ENCODE data around the gene OR52K1.
"Not testable (repeated sequence)": the region's sequence is repeated elsewhere in the genome, so short reads cannot be mapped to it uniquely, and the experiment has no call there.

Gene OR52K1

DNA sequence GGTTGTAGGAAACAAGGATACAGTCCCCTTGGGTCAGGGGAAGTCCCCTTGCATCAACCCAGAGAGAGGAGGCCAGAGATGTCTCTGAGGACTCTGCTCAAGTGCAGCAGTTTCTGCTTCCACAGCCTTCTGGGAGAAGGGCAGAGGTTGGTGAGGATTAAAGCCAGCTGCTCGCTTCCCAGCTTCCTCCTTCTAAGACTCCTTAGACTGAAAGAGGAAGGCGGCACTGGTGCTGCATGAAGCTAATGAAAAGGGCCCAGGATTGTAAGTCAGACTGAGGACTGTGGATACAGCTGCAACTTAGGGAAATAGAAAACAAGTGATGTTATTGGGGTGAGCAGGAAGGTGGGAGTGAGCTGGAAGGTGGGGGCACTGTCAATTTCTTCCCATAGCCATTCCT is at the start of gene OR52K1:
Gene OR52K1, plus strand, starts transcription at position 202 of the 400 bp plus-strand sequence. CDS start 6,255 bp downstream, outside the sequence.
- no peak for DNase-seq

DNA sequence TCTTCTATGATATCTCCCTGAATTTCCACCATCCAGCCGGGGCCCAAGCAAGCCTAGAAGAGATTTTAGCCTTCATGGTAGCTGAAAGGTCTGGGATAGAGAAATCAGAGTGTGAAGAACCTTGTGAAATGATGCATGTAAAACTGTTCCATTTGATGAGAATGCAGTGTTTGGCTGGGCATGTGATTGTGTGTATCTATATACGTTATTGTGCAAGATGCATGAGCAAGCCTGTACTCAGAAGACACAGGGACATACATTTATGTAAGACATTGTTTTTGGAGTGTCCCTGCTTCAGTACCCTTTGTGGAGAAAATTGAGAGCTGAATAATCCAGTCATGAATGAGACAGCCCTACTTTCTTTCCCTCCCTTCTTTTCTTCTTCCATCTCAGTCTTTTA is 48.6 kb upstream of the OR52K1 start:
- no peak for DNase-seq

DNA sequence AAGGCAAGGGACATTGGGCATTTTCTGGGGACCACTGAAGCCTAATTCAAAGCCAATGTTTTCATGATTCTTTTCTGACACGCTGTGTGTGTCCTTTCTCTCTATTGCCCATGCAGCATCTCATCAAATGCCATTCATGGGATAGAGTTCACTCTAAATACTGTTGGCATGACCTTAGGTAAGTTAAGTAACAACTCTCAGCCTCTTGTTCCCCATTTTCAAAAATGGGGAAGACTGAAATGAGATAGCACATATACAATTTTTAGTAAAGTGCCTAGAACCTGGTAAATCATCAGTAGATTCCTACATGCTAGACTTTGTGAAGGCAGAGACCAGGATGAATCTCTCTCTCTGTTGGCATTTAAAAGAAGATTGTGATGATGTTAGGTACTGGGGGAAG is 46.0 kb upstream of the OR52K1 start:
- no peak for DNase-seq

DNA sequence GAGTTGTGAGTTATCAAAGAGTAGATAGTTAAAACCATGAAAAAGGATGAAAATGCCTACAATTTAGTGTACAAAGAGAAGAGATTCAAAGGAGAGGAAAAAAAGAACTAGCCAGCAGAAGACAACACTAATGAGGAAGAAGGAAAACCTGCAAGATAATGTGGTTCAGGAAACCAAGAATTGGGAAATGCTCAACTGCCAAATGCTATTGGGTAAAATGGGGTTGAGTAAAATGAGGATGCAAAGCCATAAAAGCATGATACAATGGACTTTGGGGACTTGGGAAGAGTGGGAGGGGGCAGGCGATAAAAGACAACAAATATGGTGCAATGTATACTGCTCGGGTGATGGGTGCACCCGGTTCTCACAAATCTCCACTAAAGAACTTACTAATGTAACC is 40.9 kb upstream of the OR52K1 start:
- DNase-seq: no peak

DNA sequence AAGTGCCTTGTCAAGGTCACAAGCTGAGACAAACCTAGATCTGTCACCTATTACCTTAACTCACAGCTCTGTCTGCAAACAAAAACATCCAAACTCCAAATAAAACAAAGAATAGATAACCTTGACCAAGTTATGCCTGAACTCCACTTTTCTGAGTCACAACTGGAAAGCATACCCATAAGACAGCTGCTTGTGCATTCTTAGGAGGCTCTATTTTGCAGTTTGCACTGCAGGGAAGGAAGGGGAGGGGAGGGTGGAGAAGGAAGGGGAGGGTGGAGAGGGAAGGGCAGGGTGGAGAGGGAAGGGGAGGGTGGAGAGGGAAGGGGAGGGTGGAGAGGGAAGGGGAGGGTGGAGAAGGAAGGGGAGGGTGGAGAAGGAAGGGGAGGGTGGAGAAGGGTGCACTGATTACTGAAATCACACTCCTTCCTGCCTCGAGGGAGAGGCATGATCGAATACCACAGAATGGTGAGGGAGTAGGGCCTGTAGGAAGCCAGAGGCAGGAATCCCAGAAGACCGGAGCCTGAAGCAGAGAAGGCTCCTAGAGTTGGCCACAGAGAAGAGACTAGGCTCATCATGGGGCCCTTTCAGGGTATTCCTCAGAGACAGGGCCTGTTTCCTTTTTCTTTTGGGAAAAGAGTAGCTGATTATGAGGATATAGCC is 39.1 kb upstream of the OR52K1 start:
- DNase-seq: no peak

DNA sequence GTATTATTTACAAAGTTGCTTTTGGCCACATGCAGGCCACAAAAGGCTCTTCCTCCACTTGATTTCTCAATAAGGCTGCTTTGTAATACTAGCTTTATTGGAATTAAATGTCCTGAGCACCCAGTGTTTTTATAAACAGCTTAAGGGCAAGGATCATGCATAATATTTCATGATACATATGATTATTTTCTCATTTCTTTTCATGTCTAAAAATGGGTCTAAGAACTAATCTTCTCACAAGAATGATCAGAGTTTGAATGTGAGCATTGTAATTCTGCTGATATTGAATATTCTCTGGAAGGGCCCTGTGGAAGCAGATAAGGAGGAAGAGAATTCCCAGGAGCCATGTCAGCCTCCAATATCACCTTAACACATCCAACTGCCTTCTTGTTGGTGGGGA is 33.5 kb upstream of the OR52K1 start, which contains the start of gene OR52K2:
Gene OR52K2, plus strand, starts transcription at position 301 of the 400 bp plus-strand sequence. Its CDS starts 45 bp downstream, at position 346.
- DNase-seq: no peak

DNA sequence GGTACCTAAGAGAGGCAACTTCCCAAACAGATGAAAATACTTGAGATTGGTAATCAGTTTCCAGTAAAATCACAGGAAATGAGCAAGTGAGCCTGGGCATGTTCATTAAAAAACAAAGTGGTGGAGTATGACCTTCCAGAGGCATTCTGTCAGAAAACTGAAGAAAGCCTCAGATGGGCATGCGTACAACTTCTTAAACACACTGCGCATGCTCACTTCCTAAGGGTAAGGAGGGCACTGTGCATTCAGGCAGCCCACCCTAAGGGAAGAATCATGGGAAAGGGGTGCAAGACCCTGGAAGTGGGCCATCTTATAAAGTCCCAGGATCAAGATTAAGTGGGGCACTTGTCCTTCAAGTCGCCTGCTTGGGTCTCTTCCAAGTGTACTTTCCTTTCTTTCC is 29.3 kb upstream of the OR52K1 start:
- DNase-seq: no peak

DNA sequence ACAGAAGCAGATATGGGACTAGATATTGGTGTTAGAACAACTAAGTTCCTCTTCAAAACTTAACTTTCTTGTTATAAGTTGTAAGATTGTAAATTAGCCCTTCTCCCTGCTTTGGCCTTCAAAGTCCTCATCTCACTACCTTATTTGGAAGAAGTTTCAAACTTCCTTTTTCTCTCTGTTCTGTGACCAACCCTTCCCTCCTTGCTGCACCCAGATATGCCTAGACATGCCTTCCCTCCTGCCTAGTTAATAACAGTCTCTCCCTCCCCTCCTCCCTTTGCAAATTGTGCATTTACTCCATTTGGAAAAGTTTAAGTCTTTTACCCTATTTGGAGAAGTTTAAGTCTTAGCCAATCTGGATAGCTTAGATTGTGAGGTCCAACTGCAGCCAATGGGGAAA is 28.4 kb upstream of the OR52K1 start:
- no peak for DNase-seq

DNA sequence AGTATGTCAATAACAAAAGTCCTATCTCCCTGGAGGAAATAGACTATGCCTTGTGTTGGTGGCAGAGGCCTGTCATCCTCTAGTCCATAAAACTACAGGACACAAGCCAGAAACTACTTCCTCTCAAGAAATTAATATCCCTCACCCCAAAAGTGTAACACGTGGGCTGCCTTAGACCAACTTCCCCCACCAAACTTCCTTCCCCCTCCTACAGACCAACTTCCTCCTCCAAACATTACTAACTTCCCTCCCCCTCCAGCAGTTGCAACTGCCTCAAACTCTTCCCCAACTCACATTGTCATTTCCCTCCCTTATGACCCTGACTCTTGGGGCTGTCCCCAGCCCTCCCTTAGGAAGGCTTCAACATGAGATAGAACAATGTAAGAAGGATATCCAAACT is 27.0 kb upstream of the OR52K1 start:
- DNase-seq: no peak

DNA sequence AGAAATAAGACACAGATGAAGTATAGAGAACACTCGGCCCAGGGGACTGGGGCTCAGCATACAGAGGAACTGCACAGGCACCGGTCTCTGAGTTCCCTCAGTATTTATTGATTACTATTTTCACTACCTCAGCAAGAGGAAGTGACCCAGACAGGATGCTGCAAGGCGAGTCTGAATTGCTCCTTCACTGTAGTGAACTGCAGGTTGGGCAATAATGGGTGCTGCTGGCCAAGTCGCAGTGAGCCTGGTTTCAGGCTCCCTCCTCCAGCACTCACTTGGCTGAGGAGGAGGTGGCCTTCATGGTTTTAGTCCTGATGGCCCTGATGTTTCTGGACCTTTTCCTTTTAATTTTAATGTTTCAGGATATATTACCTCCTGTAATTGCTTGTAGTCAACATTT is 22.9 kb upstream of the OR52K1 start:
- DNase-seq: no peak

DNA sequence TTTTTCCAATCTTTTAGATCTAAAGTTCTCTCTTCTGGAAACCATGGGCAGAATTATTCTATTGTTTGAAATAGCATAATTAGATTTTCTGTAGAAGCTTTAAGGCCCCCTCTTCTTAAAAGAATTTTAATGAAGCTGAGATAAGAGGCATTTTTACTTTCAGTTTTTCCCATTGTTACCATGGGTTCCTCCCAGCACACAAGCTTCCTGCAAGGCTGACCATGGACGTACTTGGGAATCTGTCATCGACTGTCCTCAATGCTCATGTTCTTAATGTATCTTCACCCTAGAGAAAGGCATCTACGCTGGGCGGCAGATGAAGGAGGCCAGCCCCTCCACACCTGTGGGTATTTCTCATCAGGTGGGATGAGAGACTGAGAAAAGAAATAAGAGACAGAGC is 22.3 kb upstream of the OR52K1 start:
- DNase-seq: no peak

DNA sequence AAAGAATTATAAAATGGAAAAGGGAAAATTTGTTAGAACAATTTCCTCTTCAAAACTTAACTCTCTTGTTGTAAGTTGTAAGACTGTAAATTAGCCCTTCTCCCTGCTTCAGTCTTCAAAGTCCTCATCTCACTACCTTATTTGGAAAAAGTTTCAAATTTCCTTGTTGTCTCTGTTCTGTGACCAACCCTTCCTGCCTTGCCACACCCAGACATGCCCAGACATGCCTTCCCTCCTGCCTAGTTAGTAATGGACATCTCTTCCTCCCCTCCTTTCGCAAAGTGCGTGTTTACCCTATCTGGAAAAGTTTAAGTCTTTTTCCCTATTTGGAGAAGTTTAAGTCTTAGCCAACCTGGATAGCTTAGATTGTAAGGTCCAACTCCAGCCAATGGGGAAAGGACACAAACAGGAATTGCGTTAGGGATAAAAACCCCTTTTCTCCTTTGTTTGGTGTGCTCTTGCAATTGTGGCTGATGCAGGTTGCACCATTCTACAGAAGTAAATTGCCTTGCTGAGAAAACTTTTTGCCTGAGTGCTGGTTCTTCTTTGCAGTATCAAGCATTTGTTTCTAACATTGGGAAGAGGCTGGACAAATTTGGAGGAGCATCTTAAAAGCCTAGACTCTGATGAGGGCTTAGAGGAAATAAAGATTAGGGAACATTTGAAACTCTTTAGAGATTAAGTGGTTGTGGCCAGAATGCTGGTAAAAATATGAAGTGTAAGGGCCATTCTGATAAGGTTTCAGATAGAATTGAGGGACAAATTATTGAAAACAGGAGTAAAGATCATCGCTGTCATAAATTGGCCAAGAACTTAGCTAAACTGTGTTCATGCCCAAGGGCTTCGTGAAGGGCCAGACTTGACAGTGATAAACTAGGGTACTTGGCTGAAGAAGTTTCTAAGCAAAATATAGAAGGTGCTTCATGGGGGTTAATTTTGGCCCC is 18.0 kb upstream of the OR52K1 start:
- no peak for DNase-seq

DNA sequence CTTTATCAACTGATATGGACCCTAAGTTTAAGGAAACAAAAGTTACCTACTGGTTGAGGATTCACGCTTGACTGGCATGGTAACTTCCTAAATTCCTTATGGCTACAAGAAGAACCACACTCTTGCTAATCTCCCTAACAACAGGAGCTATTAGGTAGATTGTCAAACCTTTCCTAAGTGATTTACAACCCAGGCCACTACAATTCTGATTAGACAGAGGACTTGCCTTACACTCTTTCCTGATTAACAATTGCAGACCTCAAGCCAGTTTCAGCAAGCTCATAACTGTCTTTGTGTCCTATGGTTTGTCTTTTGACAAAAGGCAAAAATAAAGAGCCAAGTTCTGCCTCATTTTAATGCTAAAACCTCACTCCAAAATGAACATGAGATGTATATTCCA is 17.0 kb upstream of the OR52K1 start:
- no peak for DNase-seq

DNA sequence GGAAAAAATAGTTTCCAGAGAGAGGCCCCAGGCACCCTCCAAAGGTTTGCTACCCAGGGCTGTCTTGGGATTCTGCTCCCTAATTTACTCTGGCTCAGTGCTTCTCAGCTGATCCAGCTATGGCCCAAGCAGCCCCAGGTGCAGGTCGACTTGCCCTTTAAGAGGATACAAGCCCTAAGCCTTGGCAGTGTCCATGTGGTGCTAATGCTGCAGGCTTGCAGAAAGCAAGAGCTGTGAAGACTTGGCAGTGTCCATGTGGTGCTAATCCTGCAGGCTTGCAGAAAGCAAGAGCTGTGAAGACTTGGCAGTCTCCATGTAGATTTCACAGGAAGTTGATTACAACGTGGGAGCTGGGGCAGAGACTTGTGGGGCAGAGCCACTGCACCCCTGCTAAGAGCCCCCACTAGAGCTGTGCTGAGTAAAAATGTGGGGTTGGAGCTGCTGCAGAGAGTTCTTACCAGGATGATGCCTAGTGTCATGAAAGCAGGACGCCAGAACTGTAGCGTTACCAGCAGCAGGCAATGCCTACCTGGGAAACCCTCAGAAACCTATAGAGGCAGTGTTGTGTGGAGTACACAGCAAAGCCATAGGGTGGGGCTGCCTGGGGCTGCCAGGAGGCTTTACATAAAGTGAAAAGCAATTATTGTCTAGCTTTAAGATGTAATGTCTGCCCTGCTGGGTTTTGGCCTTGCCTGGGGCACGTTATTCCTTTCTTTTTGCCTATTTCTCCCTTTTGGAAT is 16.1 kb upstream of the OR52K1 start:
- no peak for DNase-seq

DNA sequence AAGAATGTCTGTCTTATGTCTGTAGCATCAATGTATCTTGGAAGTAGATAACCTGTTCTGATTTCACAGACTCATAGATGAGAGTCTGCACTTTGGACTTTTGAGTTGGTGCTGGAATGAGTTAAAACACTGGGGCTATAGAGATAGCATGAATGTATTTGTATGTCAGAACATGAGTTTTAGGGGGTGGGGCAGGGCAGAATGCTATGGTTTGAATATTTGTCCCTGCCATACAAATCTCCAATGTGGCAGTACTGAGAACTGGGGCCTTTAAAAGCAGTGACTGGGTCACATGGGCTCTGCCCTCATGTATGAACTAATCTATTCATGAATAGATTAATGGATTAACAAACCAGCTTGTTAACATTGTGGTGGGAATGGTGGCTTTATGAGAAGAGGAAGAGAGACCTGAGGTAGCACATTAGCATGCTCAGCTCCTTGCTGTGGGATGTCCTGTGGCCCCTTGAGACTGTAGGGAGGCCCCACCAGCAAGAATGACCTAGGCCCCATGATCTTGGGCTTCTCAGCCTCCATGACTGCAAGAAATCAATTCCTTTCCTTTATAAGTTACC is 15.5 kb upstream of the OR52K1 start:
- DNase-seq: no peak

DNA sequence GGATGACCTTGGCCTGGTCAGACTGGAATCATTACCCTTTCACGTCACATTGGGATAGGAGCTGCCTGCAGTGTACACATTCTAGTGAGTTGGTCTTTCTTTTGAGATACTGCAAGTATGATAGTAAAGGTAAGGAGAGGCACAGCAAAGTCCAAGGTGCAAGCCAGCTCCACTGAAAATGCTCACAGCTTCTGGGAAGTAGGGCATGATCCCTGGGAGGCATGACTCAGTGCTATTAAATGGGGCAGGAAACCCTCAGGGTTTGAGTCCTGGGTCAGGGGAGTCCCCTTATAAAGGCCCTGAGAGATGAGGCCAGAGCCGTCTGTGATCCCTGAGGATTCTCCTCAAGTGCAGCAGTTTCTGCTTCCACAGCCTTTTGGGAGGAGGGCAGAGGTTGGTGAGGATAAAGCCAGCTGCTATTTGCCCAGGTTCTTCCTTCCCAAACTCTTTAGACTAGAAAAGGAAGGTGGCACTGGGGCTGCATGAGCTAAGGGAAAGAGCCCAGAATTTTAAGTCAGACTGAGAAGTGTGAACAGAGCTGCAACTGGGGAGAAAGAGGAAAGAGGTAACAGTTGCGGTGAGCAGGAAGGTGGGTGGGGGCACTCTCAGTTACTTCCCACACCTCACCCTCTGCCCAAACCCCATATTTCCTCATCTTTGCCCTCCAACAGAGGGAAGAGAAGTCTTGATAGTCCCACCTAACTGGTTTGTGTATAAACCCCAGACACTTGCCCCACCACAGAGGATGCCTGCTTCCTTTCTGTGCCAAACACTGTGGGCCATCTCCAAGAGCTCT is 14.4 kb upstream of the OR52K1 start:
- no peak for DNase-seq

DNA sequence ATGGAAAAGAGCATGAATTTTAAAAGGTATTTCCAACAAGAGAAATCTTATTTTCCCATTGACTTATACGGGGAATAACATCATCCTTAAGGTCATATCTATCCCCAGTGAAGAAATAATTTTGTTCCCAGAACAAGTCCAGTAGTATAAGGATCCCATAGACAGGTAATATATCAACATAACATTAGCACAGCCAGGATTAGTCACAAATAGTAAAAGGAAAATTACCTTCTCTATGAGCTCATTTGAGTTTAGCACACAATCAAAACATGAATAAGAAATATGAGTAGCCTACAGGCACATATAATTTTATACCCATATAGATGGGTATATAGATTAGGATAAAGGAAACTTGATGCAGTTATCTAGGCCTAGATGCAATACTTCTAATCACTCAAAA is 2.8 kb upstream of the OR52K1 start:
- no peak for DNase-seq

DNA sequence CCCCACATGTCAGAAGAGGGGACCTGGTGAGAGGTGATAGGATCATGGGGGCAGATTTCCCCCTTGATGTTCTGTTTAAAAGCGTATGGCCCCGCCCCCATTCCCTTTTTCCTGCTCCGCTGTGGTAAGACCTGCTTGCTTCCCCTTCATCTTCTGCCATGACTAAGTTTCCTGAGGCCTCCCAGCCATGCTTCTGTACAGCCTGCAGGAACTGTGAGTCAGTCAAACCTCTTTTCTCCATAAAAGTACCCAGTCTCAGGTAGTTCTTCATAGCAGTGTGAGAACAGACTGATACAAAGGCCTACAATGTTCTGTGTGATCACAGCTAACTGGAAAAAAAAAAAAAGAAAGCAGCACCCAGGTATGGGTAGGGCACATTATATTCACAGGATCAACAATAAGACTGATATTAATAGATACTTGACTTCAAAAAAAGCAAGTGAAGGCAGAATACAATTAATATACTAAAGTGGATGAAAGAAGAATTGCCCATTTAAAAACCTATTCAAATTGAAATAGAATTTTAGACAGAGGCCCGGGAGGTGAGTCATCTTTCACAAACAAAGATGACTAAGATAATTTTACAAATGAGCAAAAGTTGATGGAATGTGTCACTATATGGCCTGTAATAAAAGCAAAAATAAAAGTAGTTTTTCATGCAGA is 1.7 kb upstream of the OR52K1 start:
- DNase-seq: no peak

DNA sequence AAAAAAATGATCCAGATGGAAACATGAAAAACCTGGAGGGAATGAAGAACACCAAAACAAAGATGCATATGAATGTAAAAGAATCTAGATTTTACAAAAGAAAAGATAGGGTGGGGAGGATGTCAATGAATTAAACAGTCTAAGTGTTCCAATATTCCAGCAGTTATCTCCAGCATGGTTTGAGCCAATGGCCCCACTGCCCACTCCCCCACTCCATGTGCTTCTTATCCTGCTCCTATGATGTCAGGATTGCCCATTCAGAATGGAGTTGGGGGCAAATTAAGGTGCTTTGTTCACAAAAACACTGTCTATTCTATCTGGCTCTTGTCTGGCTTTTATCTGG is 1.2 kb upstream of the OR52K1 start:
- DNase-seq: no peak

DNA sequence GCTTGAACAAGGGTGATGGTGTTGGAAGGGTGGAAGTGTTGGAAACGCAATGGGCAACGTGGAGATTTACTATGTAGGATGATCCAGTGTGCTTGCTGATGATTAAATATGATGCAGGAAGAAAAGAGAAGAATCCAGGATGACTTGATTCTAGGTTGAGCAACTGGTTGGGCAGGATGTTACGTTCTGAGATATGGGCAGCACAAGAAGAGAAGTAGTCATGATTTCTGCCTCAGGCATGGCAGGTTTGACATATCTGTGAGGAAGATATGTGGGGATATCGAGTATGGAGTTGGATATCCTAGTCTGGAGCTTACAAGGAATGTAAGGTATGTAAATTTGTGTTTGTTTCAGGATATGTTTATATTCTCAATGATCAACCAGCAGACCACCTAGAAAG is 1.9 kb downstream of the OR52K1 start:
- DNase-seq: no peak

DNA sequence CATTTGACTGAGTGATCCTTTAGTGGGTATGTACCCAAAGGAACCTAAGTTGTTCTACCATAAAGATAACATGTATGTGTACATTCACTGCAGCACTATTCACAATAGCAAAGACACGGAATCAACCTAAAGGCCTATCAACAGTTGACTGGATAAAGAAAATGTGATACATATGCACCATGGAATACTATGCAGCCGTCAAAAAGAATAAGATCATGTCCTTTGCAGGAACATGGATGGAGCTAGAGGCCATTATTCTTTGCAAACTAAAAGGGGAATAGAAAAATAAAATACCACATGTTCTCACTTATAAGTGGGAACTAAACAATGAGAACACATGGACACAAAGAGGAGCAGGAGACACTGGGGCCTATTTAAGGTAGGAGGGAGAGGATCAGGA is 9.0 kb downstream of the OR52K1 start:
- not testable (repeated sequence) for DNase-seq
